ENCODE measurements around the gene NPDC1.

NPDC1 gene

GRCh38 chr9:137048655-137049543 lies 2.9 kb upstream of the NPDC1 start:
- TF ChIP-seq CTCF (IDR thresholded peaks at IDR 0.05), result no peak
- H3K4me1 ChIP-seq (ENCODE audit: control insufficient read depth in 1 of 2, insufficient read depth in 1 of 2, low read depth in 1 of 2, low read length in 1 of 2), result peaks cover 28 to 32% of the 10 kb centered on the region in 2 experiments
- H3K27me3 ChIP-seq, result peaks cover 100% of the 10 kb centered on the region
- H3K9me3 ChIP-seq, result no peaks in the 10 kb centered on the region
- H3K4me3 ChIP-seq (ENCODE audit: low read depth in 1 of 2, low read length in 1 of 2), result no peak overlapping the region
- H3K36me3 ChIP-seq, result no peaks in the 10 kb centered on the region
- H3K27ac ChIP-seq, result no peak overlapping the region

- peaks cover 97% of the 10 kb centered on the region for H3K27me3 ChIP-seq
- TF ChIP-seq CTCF (IDR thresholded peaks at IDR 0.05), result no peak
- H3K27ac ChIP-seq, result no peak overlapping the region
- H3K4me1 ChIP-seq (ENCODE audit: control insufficient read depth in 1 of 2, insufficient read depth in 1 of 2, low read depth in 1 of 2, low read length in 1 of 2), result peaks cover 11 to 13% of the 10 kb centered on the region in 2 experiments
- no peaks in the 10 kb centered on the region for H3K9me3 ChIP-seq
- no peak overlapping the region for H3K4me3 ChIP-seq (ENCODE audit: low read depth in 1 of 2, low read length in 1 of 2)
- no peaks in the 10 kb centered on the region for H3K36me3 ChIP-seq
Measured at GRCh38 chr9:137045294-137046087, 486 bp downstream of the NPDC1 start.

GRCh38 chr9:137044502-137045177 lies 1.3 kb downstream of the NPDC1 start:
- H3K4me3 ChIP-seq (ENCODE audit: low read depth in 1 of 2, low read length in 1 of 2), result no peak overlapping the region
- H3K27me3 ChIP-seq, result peaks cover 93% of the 10 kb centered on the region
- no peak overlapping the region for H3K27ac ChIP-seq
- H3K9me3 ChIP-seq, result no peaks in the 10 kb centered on the region
- TF ChIP-seq CTCF (IDR thresholded peaks at IDR 0.05), result no peak
- H3K36me3 ChIP-seq, result no peaks in the 10 kb centered on the region
- H3K4me1 ChIP-seq (ENCODE audit: control insufficient read depth in 1 of 2, insufficient read depth in 1 of 2, low read depth in 1 of 2, low read length in 1 of 2), result peaks cover 11 to 13% of the 10 kb centered on the region in 2 experiments

- H3K9me3 ChIP-seq, result no peaks in the 10 kb centered on the region
- no peak for TF ChIP-seq CTCF (IDR thresholded peaks at IDR 0.05)
- no peak overlapping the region for H3K27ac ChIP-seq
- peaks cover 11 to 13% of the 10 kb centered on the region in 2 experiments for H3K4me1 ChIP-seq (ENCODE audit: control insufficient read depth in 1 of 2, insufficient read depth in 1 of 2, low read depth in 1 of 2, low read length in 1 of 2)
- H3K4me3 ChIP-seq (ENCODE audit: low read depth in 1 of 2, low read length in 1 of 2), result no peak overlapping the region
- peaks cover 87% of the 10 kb centered on the region for H3K27me3 ChIP-seq
- H3K36me3 ChIP-seq, result peaks cover 2% of the 10 kb centered on the region
Measured at GRCh38 chr9:137044037-137044436, 1.9 kb downstream of the NPDC1 start.
